GM12801 (cell line): ENCODE data around the gene DBH.

ENCODE experiments used
- CTCF ChIP-seq: IDR thresholded peaks from one replicate; pipeline ENCODE4 v1.5.1; 2011; ENCODE audit warnings: control low read depth; ENCODE audit not compliant: insufficient read length; ENCODE audit errors: extremely low read depth

DBH gene

GRCh38 chr9:133670466-133670865 is 34.3 kb downstream of the DBH start:
- TF ChIP-seq CTCF: no peak

- TF ChIP-seq CTCF: no peak
Observed at GRCh38 chr9:133671371-133671770, 35.2 kb downstream of the DBH start.

- TF ChIP-seq CTCF: no peak
Observed at GRCh38 chr9:133672503-133673257, 36.5 kb downstream of the DBH start.

- no peak for TF ChIP-seq CTCF
Observed at GRCh38 chr9:133673258-133673655, 37.1 kb downstream of the DBH start.

- TF ChIP-seq CTCF: no peak
Observed at GRCh38 chr9:133674091-133674490, 37.9 kb downstream of the DBH start.

GRCh38 chr9:133676450-133676849 is 40.3 kb downstream of the DBH start:
- no peak for TF ChIP-seq CTCF

GRCh38 chr9:133677126-133678010 is 41.2 kb downstream of the DBH start:
- no peak for TF ChIP-seq CTCF
